GM12872 (cell line): ENCODE measurements around the gene S100A3.

Source experiments
- CTCF ChIP-seq: IDR thresholded peaks from 3 replicates; pipeline ENCODE4 v1.5.1; 2011; ENCODE audit warnings: low read depth, mild to moderate bottlenecking, low read length, moderate library complexity; ENCODE audit not compliant: insufficient read depth

The S100A3 gene

GRCh38 chr1:153585006-153585405 lies 35.9 kb upstream of the S100A3 start:
- TF ChIP-seq CTCF, result no peak

GRCh38 chr1:153583976-153584375 lies 34.9 kb upstream of the S100A3 start:
- no peak for TF ChIP-seq CTCF

GRCh38 chr1:153578936-153579335 lies 29.9 kb upstream of the S100A3 start:
- TF ChIP-seq CTCF, result no peak

- no peak for TF ChIP-seq CTCF
Measured at GRCh38 chr1:153578490-153578889, 29.4 kb upstream of the S100A3 start.

- TF ChIP-seq CTCF, result no peak
Measured at GRCh38 chr1:153577624-153578051, 28.6 kb upstream of the S100A3 start.

GRCh38 chr1:153577138-153577537 lies 28.1 kb upstream of the S100A3 start:
- no peak for TF ChIP-seq CTCF

GRCh38 chr1:153573351-153573750 lies 24.3 kb upstream of the S100A3 start:
- TF ChIP-seq CTCF, result no peak

- peak; percentile 82 for TF ChIP-seq CTCF
Measured at GRCh38 chr1:153572569-153573015, 23.5 kb upstream of the S100A3 start.
